ENCODE data around the gene NCSTN. TPM values are rescaled to one million over a fixed set of nuclear protein-coding genes. Genes with fewer than 3 reads are reported as not detected.
"Not testable (repeated sequence)": the region's sequence is repeated elsewhere in the genome, so short reads cannot be mapped to it uniquely, and the experiment has no call there.

Gene NCSTN
- total RNA-seq, 4 donors from 2014 or later = 34.7 to 173 (median 158) TPM

DNA sequence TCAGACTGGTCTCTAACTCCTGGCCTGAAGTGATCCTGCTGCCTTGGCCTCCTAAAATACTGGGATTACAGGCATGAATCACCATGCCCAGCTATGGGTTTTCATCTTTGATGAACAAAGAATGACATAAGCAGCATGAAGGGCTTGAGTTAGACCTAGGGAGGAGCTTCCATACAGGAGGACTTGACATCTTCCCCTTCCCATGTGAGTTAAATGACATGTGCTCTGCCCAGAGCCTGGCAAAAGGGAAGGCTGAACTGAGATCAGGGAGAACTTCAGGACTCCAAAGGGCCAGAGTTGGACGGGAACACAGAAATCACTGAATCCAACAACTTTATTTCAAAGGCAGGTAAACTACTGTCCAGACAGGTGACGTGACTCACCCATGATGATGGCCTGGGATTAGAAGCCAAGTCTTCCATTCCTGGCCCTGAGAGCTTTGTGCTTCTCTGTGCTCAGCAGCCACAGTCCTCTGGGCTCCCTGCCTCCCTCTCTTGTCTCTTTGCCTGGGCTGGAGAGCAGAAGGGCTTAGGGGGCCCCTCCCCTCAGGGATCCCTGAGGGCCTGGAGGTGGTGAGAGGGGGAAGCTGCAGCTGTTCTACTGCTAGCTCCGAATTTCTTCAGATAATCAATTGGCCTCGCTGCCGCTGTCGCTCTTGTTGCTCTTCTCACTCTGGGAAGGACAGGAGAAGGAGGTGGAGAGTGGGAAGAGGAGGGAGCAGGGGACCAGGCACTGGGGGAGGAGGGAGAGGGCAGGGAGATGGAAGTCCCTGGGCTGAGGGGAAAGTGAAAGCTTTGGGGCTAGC is 31.3 kb downstream of the NCSTN start:
- peaks cover 0 to 9% (median 0%) of the 10 kb centered on the region in 4 donors for H3K4me1 ChIP-seq
- H3K9me3 ChIP-seq = no peaks in the 10 kb centered on the region
- no peak overlapping the region for H3K4me3 ChIP-seq
- H3K27ac ChIP-seq = no peak overlapping the region
- no peak for DNase-seq
- no peaks in the 10 kb centered on the region for H3K27me3 ChIP-seq
- H3K36me3 ChIP-seq = no peaks in the 10 kb centered on the region
- no peak for TF ChIP-seq POLR2A (IDR thresholded peaks at IDR 0.05)
- TF ChIP-seq, protein P1, sequence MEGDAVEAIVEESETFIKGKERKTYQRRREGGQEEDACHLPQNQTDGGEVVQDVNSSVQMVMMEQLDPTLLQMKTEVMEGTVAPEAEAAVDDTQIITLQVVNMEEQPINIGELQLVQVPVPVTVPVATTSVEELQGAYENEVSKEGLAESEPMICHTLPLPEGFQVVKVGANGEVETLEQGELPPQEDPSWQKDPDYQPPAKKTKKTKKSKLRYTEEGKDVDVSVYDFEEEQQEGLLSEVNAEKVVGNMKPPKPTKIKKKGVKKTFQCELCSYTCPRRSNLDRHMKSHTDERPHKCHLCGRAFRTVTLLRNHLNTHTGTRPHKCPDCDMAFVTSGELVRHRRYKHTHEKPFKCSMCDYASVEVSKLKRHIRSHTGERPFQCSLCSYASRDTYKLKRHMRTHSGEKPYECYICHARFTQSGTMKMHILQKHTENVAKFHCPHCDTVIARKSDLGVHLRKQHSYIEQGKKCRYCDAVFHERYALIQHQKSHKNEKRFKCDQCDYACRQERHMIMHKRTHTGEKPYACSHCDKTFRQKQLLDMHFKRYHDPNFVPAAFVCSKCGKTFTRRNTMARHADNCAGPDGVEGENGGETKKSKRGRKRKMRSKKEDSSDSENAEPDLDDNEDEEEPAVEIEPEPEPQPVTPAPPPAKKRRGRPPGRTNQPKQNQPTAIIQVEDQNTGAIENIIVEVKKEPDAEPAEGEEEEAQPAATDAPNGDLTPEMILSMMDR (IDR thresholded peaks at IDR 0.05) = no peak

DNA sequence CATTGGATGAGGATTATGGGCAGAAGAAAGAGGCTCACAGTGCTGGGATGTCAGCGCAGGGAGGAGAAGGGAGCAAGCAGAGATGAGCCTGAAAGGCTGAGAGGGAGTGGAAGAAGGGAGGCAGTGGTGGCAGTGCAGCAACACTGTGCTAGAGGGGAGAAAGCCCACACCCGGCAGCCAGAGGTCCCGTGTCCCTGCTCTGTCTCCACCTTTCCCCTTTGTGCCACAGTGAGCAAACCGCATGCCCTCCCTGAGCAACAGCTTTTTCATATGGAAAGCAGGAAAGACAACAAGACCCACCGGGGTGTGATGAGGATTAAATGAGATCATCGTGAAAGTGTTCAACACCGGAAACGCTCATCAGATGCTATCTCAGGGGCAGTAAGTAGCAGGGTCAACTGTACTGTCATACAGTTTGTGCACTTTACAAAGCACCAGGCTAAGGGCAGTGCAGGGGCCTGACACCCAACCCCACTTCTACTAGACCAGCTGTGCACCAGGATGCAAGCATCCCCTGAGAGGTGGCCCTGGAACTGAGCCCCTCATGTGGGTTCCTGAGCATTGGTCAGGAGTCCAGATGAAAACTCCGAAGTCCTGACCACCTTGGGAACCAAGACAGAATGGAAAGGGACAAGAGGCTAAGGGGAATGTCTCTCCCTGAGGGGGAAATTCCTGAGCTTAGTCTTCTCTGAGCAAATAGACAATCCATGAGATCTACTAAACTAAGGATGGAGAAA is 32.8 kb downstream of the NCSTN start:
- H3K27me3 ChIP-seq = no peaks in the 10 kb centered on the region
- no peaks in the 10 kb centered on the region for H3K36me3 ChIP-seq
- peaks cover 0 to 9% (median 0%) of the 10 kb centered on the region in 4 donors for H3K4me1 ChIP-seq
- H3K4me3 ChIP-seq = peak overlapping the region in 1 of 4 donors; percentile 9
- H3K9me3 ChIP-seq = no peaks in the 10 kb centered on the region
- TF ChIP-seq POLR2A (IDR thresholded peaks at IDR 0.05) = no peak
- TF ChIP-seq, protein P1 (IDR thresholded peaks at IDR 0.05) = no peak
- no peak for DNase-seq
- H3K27ac ChIP-seq = no peak overlapping the region

DNA sequence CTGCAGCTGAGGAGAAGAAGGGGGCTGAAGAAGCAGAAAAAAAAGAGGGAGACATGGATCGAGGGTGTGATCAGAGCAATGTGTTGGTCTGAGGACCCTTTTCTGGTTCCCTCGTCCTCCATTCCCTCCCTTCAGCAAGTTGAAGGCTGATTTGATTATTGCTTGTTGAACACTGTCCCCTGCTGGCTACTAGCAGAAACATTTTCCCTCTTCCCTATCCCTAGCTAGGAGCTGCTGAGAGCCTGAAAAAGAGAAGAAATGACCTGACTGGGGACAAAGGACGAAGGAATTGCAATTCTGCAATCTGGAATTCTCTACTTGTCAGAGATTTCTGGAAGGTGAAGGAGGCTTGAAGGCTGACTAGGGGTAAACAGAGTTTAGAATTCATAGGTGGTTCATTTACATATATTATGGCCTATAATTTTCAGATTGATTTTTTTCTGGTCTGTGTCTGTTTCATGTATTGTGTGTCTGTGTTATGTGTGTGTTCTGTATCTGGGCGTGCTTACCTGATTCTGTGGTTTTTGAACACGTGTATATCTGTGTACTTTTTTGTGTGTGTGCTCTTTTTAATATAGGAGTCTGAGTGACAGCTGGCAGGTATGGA is 33.4 kb downstream of the NCSTN start:
- Histone ChIP-seq H3K27ac (no peak overlapping the region), H3K27me3 (no peaks in the 10 kb centered on the region), H3K36me3 (no peaks in the 10 kb centered on the region), H3K9me3 (no peaks in the 10 kb centered on the region), H3K4me1 (peaks cover 0 to 9% (median 0%) of the 10 kb centered on the region in 4 donors), H3K4me3 (no peak overlapping the region)
- DNase-seq = no peak
- TF ChIP-seq, protein P1 (IDR thresholded peaks at IDR 0.05) = peak; percentile 51 to 97 (median 92)
- no peak for TF ChIP-seq POLR2A (IDR thresholded peaks at IDR 0.05)

DNA sequence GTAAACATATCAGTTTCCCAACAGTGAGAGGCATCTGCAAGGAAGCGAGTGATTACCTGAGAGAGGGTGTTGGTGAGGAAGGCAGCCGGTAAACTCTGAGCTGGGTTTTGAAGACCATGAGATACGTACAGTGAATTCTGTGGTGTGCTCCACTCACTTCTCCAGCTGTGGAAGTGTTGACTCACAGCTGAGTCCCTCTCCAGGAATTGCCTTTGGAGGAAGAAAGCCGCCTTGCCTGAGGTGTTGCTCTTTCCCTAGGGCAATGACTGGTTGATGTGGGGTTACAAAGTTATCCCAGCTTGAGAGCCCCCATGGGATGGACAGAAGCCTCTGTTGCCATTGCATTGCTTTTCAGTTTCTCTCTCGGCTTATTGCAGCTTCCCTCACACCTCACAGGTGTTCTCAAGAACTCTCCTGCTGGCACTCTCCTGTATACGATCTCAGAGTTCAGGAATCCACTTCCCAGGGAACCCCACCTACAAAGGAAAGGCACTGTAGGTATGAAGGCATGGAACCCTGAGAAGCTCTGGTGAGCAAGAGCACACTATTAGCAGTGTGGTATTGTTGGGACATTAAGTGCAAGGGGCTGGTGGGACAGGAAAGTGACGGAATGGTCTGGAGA is 34.5 kb downstream of the NCSTN start:
- no peaks in the 10 kb centered on the region for H3K36me3 ChIP-seq
- no peaks in the 10 kb centered on the region for H3K9me3 ChIP-seq
- no peak for DNase-seq
- peaks cover 0 to 9% (median 0%) of the 10 kb centered on the region in 4 donors for H3K4me1 ChIP-seq
- no peak for TF ChIP-seq POLR2A (IDR thresholded peaks at IDR 0.05)
- TF ChIP-seq, protein P1 (IDR thresholded peaks at IDR 0.05) = no peak
- no peak overlapping the region for H3K4me3 ChIP-seq
- H3K27ac ChIP-seq = no peak overlapping the region
- no peaks in the 10 kb centered on the region for H3K27me3 ChIP-seq

DNA sequence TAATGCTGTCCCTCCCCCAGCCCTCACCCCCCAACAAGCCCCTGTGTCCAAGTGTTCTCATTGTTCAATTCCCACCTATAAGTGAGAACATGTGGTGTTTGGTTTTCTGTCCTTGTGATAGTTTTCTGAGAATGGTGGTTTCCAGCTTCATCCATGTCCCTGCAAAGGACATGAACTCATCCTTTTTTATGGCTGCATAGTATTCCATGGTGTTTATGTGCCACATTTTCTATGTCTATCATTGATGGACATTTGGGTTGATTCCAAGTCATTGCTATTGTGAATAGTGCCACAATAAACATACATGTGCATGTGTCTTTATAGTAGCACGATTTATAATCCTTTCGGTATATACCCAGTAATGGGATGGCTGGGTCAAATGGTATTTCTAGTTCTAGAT is 41.6 kb downstream of the NCSTN start:
- not testable (repeated sequence) for H3K9me3 ChIP-seq, H3K4me1 ChIP-seq, H3K4me3 ChIP-seq, DNase-seq, H3K27me3 ChIP-seq, H3K27ac ChIP-seq, H3K36me3 ChIP-seq

DNA sequence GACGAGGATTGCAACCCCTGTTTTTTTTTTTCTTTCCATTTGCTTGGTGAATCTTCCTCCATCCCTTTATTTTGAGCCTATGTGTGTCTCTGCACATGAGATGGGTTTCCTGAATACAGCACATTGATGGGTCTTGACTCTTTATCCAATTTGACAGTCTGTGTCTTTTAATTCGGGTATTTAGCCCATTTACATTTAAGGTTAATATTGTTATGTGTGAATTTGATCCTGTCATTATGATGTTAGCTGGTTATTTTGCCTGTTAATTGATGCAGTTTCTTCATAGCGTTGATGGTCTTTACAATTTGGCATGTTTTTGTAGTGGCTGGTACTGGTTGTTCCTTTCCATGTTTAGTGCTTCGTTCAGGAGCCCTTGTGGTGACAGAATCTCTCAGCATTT is 45.2 kb downstream of the NCSTN start:
- not testable (repeated sequence) for H3K4me3 ChIP-seq, H3K27me3 ChIP-seq, H3K9me3 ChIP-seq, DNase-seq, H3K4me1 ChIP-seq, H3K36me3 ChIP-seq, H3K27ac ChIP-seq

Data from Peyer's patch (tissue), 4 donors.